HG02571 (cell line): ENCODE results near the gene GTSF1L.
"Not testable (repeated sequence)": the region's sequence is repeated elsewhere in the genome, so short reads cannot be mapped to it uniquely, and the experiment has no call there.

Experiments
- ATAC-seq: cut with Tn5 transposase; IDR thresholded peaks from one replicate; pipeline ENCODE4 v1.9.1; 2021; ENCODE audit warnings: mild to moderate bottlenecking, moderate library complexity; ENCODE audit not compliant: unreplicated experiment

Gene GTSF1L

GRCh38 chr20:43726811-43727338 is at the start of gene GTSF1L:
Gene GTSF1L, minus strand, starts transcription at chr20:43727002. Its CDS starts 308 bp downstream, at chr20:43726694.
- no peak for ATAC-seq

DNA sequence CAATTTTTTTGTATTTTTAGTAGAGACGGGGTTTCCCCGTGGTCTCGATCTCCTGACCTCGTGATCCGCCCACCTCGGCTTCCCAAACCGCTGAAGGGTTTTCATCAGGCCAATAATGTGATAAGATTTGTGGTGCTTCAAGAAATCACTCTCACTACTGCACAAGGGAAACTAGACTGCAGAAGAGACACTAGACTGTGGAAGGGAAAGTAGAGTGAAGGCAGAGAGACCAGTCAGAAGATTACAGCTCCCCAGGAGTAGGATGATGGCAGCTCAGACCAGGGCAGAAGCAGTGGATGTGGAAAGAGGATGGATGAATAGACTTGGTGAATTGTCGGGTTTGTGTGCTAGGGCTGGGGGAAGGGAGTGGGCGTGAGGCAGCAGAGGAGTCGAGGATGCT is 48.0 kb upstream of the GTSF1L start:
- no peak for ATAC-seq

DNA sequence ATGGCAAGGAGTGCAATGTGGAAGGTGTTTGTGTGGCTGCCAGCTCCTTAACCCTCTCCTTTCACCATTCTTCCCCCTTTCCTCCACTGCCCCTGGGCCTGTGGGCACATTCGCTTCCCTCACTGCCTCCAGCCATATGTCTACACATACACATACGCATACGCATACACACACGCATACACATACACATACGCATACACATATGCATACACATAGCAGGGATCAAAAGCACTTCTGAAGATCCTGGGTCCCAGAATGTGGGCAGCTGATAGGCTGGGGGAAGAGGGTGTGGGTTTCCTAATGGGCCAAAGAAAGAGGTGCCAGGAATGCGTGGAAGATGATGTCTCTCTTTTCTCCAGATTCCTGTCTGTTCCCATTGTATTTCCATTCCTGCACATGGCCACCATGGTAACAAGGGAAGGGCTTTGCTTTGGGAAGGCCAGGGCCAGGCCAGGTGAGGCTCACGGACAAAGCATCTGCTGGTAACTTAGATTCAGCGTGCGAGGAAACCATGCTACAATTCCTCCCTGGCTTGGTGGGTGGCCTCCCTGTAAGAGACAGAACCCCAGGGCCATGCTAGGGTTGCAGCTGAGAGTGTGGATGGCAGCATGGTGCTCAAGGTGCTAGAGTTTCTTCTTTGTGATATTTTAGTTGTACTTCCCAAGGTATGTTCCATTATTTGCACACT is 44.8 kb upstream of the GTSF1L start:
- ATAC-seq = no peak

DNA sequence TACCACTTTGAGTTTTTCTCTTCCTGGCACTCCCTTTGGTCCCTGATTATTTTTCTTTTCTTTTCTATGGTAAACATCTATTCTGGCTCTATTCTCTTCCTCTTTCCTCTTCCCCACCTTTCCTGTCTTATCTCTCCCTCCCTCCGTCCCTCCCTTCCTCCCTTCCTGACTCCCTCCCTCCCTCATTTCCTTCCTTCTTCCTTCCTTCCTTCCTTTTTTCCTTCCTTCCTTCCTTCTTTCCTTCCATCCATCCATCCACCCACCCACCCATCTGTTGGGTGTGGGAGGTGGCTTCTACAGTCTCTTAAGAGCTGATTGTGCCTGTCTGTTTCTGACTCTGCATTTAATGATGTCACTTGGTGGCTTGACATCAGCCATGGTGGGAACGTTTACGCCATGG is 43.5 kb upstream of the GTSF1L start:
- ATAC-seq = no peak

DNA sequence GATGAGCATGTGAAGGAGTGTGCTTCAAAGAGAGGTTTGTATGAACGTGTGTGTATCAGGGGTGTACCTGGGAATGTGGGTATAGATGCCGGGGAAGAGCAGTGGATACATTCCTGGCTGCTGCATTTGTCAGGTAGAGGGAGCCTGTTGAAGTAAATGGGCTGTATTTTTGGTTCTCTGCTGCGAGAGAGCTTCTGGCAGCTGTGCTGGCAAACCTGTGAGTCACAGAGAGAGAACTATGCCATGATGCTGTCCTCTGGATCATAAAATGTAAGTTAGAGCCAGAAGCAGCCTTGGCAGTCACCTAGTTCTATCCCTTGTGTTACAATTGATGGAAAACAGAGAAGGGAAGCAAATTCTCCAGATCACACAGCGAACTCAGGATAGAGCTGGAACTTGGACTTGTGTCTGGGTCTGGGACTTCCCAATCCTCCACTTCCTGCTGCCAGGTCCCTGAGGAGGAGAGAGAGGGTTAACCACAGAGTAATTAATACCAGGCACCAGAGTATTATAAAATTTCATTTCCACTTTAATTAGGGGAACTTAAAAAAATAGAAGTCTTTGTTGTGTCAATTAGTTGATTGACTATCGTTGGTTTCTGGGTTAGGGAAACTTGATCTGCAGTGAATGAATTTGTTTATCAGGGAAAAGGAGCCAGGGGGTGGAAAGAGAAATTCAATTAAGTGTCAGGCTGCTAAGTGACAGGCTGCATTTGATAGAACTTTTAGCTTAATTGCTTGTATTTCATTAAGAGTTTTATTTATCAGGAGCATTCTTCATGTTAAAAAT is 41.1 kb upstream of the GTSF1L start:
- no peak for ATAC-seq

GRCh38 chr20:43766917-43767316 is 40.1 kb upstream of the GTSF1L start:
- ATAC-seq = no peak

DNA sequence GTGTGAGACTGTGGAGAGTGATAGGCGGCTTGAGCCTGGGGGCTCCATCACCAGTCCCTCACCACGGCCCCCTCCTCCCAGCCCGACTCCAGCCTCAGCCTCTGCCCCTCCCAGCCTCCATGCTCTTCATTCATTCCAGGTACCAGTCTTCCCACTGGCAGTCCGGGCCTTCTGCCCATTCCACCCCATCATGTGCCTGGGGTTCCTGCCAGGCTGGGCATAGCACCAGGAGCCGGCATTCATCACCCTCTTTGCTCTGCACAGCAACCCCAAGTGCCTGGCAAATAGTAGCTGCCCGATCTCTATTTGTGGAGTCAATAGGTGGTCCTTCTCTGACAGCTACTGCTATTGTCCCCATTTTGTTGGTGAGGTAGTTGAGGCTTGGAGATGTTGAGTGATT is 39.6 kb upstream of the GTSF1L start:
- no peak for ATAC-seq

- ATAC-seq = no peak
Measured at GRCh38 chr20:43765916-43766315, 39.1 kb upstream of the GTSF1L start.

DNA sequence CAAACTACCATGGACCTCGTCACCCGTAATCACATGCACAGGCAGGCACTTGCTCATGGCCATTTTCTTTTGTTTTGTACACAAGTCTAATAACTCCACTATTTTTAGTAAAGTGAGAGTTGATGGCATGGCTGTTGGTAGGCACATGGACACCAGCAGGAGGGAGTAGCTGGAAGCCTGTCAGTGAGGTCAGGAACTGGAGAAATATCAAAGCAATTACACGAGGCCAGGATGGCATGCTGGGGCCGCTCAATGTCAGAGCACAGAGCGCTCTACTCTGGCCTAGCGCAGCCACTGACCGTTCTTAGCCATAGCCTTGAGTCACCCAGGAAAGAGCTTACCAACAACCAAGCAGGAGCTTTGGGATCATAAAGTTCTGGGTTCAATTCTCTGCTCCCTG is 36.1 kb upstream of the GTSF1L start:
- no peak for ATAC-seq

DNA sequence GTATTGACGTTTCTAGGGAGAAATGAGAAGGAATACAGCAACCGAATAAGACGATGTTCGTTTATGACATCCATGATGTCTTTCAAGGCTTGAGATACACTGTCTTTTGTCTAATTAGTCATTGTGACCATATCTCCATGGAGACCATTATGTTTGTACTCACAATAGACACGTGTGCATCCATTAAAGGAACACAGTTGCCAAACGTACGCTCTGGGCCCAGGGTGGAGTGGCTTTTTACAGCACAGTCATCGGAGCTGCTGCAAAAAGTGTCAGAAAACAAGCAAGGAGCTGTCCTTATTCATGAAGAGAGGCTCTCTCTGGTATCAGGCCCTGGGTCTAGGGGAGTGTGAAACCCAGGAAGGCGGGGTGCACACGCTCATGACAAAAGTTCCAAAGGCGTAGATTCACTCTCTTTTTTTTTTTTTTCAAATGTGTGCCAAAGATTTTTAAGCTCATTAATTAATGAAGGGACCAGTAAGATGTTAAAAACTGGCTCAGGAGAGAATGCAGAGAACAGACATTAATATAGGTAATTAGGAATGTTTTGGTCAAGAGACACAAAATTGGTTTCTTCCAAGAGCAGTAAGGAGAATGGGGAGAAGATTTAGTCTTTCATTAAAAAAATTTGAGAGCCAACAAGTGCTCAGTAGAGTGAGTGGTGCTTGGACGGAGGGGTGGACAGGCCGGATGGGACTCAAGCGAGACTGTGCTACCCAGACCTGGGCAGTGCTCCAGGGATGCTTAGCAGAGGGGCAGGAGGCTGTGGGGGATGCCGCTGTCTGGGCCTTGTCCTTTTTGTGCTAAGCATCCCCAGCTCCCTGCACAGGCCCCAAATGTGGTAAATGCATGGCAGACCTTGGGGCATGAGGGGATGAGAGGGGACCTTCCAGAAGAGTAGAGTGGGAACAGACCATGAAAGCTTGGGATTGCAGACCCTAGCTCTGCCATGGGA is 34.9 kb upstream of the GTSF1L start:
- ATAC-seq = no peak

- not testable (repeated sequence) for ATAC-seq
Measured at GRCh38 chr20:43757888-43758287, 31.1 kb upstream of the GTSF1L start.

- ATAC-seq = no peak
Measured at GRCh38 chr20:43755851-43756250, 29.0 kb upstream of the GTSF1L start.

DNA sequence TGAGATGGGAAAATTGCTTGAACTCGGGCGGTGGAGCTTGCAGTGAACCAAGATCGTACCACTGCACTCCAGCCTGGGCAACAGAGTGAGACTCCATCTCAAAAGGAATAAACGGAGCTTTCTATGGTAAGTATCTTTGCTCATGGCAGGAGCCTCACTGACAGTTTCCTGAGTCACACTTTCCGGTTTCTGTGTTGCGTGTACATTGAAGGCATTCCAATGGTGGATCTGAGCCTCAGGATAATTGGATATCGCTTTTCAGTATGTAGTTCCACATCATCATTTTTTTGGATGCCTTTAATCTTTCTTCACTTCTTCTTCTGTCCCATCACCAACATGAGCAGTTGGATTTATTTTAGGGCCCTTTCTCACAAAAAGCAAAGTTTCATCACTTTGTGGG is 28.6 kb upstream of the GTSF1L start:
- no peak for ATAC-seq

DNA sequence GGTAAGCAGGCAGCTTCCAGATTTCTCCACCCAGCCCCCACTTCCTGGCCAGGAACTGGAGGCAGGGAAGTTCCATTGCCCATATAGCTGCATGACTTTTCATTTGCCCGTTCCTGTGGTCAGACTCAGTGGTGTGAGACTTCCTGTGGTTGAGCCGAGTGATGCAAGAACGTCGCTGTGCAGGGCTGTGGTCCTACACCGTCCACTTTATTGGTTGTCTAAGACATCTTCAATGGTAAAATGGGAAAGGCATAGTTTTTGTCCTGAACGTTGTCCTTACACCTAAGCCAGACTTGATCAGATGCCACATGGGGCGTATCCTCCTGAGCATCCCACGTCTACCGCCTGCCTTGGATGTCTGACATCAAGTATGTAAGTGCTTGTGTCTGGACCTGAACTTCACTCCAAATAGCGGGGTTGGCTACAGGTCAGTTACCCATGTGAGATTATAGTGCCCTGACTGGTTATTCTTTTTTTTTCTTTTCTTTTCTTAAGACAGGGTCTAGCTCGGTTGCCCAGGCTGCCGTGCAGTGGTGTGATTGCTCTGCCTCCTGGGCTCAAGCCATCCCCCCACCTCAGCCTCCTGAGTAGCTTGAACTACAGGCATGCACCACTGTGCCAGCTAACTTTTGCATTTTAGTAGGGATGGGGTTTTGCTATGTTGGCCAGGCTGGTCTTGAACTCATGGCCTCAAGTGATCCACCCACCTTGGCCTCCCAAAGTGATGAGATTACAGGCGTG is 25.9 kb upstream of the GTSF1L start:
- peak; percentile 44 for ATAC-seq

DNA sequence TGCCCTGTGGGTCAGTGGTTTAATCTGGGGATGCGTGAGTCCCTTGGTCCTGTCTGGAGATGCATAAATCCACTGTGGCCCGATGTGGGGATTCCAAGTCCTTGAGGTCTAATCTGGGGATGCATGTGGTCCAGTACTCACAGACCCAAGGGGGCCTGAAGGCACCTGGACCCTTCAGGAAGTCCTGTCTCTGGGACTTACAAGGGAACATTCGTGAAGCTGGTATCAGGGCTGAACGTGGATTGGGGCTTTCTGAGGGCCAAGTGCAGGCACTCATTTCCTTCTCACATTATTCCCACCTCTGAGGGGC is 25.2 kb upstream of the GTSF1L start:
- ATAC-seq = no peak

GRCh38 chr20:43751167-43752050 is 24.6 kb upstream of the GTSF1L start:
- ATAC-seq = peak; percentile 71

GRCh38 chr20:43750774-43751166 is 24.0 kb upstream of the GTSF1L start:
- no peak for ATAC-seq

DNA sequence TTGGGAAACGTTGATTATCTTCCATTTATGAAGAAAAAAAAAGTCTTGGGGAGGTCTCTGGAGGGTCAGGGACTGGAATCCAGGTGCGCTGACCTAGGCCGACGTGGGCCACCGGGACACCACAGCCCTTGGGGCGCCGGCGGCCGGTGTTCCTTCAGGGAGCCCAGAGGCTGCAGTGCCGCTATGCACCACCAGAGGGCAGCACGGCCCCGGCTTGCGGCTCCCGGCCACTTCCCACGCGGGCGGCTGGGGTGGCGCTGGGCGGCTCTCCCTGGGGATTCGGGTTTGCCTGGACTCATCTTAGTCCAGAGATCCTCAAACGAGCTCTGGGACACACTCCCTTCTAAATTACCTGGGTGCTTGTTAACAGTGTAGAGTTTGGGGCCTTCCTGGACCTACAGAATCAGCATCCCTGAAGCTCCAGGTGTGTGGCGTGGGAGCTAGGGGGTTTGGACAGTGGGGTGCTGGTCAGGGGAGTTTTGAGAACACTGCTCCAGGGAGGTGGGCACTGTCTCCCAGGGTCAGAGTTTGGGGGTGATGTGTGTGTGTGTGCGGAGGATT is 23.0 kb upstream of the GTSF1L start:
- no peak for ATAC-seq

DNA sequence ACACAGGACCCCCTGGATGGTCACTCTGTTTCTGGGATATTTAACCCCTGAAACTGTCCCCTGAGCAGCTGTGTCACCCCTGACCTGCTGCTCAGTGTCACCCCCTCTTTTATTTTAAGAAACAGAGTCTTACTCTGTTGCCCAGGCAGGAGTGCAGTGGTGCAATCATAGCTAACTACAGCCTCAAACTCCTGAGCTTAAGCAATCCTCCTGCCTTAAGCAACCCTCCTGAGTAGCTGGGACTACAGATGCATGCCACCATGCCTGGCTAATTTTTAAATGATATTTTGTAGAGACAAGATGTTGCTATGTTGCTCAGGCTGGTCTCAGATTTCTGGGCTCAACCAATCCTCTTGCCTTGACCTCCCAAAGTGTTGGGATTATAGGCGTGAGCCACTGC is 21.5 kb upstream of the GTSF1L start:
- ATAC-seq = no peak
